PC-3 (cell line): Measurements from ENCODE around the gene CALM1. TPM values are rescaled to one million over a fixed set of nuclear protein-coding genes. Genes with fewer than 3 reads are reported as not detected.
A peak's percentile ranks its signal among the peaks of the same experiment; 100 is the strongest.

Experiments used
- ATAC-seq: fragments of 200-7000 bp; cut with Tn5 transposase; 2 replicates; pipeline ENCODE4 v1.9.1; 2020; ENCODE audit warnings: mild to moderate bottlenecking, moderate library complexity
- BruUV-seq: library from RNA; stranded (reverse); fragments of 400-500 nt; replicated peaks from 2 replicates; lab custom pipeline; 2021; lab: Mats Ljungman, UMichigan
- CTCF ChIA-PET: fragments of 300-600 bp; sonication (Branson Sonifier 250); formaldehyde crosslinking; loops from one replicate; lab custom pipeline; 2022; ENCODE audit warnings: antibody characterized with exemption; lab: Charles Lee
- POLR2A ChIA-PET: fragments of 300-600 bp; sonication (Branson Sonifier 250); formaldehyde crosslinking; loops from one replicate; lab custom pipeline; 2022; ENCODE audit warnings: antibody characterized with exemption; ENCODE audit not compliant: unreplicated experiment; lab: Charles Lee
- DNase-seq: peaks from one replicate; pipeline ENCODE4 v3.0.0-alpha.2; 2015
- H2AFZ ChIP-seq: fragments of 300-600 bp; sonication (generic); 2 replicates; pipeline ENCODE4 v1.6.0; 2016; ENCODE audit warnings: antibody characterized with exemption, low read length
- H3F3A ChIP-seq: fragments of 300-600 bp; sonication (generic); one replicate; pipeline ENCODE4 v1.6.0; 2017; ENCODE audit warnings: antibody characterized with exemption, low read length, control low read depth, mild to moderate bottlenecking; ENCODE audit not compliant: unreplicated experiment
- H3K27ac ChIP-seq: fragments of 300-600 bp; sonication (generic); 2 replicates; pipeline ENCODE4 v1.5.1; 2016; ENCODE audit warnings: mild to moderate bottlenecking, low read length
- H3K27me3 ChIP-seq: fragments of 300-600 bp; sonication (generic); 2 replicates; pipeline ENCODE4 v1.6.1; 2016; ENCODE audit warnings: low read length, mixed read lengths
- H3K36me3 ChIP-seq: fragments of 300-600 bp; sonication (generic); 2 replicates; pipeline ENCODE4 v1.6.1; 2016; ENCODE audit warnings: low read depth, mixed run types, low read length, mixed read lengths
- H3K4me1 ChIP-seq: fragments of 300-600 bp; sonication (generic); 2 replicates; pipeline ENCODE4 v1.5.1; 2016; ENCODE audit warnings: low read length; ENCODE audit not compliant: insufficient read depth
- H3K4me2 ChIP-seq: fragments of 300-600 bp; sonication (generic); 2 replicates; pipeline ENCODE4 v1.6.0; 2016; ENCODE audit warnings: low read length
- H3K4me3 ChIP-seq: fragments of 300-600 bp; sonication (generic); 2 replicates; pipeline ENCODE4 v1.5.1; 2016; ENCODE audit warnings: mild to moderate bottlenecking, low read length, mixed read lengths
- H3K79me2 ChIP-seq: fragments of 300-600 bp; sonication (generic); 2 replicates; pipeline ENCODE4 v1.6.1; 2017; ENCODE audit warnings: low read length, mixed read lengths
- H3K9ac ChIP-seq: fragments of 300-600 bp; sonication (generic); 2 replicates; pipeline ENCODE4 v1.6.0; 2016; ENCODE audit warnings: mild to moderate bottlenecking, low read length
- H3K9me2 ChIP-seq: fragments of 300-600 bp; sonication (generic); replicated peaks from 2 replicates; pipeline ENCODE4 v1.6.1; 2016; ENCODE audit warnings: mixed run types, low read length, mixed read lengths
- H3K9me3 ChIP-seq: fragments of 300-600 bp; sonication (generic); 2 replicates; pipeline ENCODE4 v1.6.1; 2016; ENCODE audit warnings: low read length, mixed read lengths
- H4K20me1 ChIP-seq: fragments of 300-600 bp; sonication (generic); 2 replicates; pipeline ENCODE4 v1.6.1; 2016; ENCODE audit warnings: low read length, mixed read lengths
- EZH2 ChIP-seq: fragments of 300-600 bp; sonication (generic); IDR thresholded peaks from one replicate; pipeline ENCODE4 v1.6.1; 2017; ENCODE audit warnings: antibody characterized with exemption, mild to moderate bottlenecking, low read length; ENCODE audit not compliant: unreplicated experiment
- EZH2phosphoT487 ChIP-seq: fragments of 300-600 bp; sonication (generic); IDR thresholded peaks from 2 replicates; pipeline ENCODE4 v1.6.1; 2018; ENCODE audit warnings: mild to moderate bottlenecking, antibody characterized with exemption, low read length, borderline replicate concordance
- intact Hi-C: fragments of 100-400 bp; cut with micrococcal nuclease; formaldehyde crosslinking; loops from 2 replicates; pipeline ENCODE4 v1.9.0; 2023
- total RNA-seq: library from RNA; depleted of rRNA; stranded (reverse); fragments of >200 nt; gene quantifications from 2 replicates; pipeline ENCODE4 v1.2.3, GENCODE V29; 2014
- TF ChIP-seq, protein P1 (sequence below): fragments of 300-600 bp; sonication (generic); conservative IDR thresholded peaks from 2 replicates; pipeline ENCODE4 v1.5.1; 2017; ENCODE audit warnings: antibody characterized with exemption, low read depth, mild to moderate bottlenecking, low read length

CALM1 gene
- total RNA-seq, 1 experiment from 2014 or later: 1,162 TPM

DNA sequence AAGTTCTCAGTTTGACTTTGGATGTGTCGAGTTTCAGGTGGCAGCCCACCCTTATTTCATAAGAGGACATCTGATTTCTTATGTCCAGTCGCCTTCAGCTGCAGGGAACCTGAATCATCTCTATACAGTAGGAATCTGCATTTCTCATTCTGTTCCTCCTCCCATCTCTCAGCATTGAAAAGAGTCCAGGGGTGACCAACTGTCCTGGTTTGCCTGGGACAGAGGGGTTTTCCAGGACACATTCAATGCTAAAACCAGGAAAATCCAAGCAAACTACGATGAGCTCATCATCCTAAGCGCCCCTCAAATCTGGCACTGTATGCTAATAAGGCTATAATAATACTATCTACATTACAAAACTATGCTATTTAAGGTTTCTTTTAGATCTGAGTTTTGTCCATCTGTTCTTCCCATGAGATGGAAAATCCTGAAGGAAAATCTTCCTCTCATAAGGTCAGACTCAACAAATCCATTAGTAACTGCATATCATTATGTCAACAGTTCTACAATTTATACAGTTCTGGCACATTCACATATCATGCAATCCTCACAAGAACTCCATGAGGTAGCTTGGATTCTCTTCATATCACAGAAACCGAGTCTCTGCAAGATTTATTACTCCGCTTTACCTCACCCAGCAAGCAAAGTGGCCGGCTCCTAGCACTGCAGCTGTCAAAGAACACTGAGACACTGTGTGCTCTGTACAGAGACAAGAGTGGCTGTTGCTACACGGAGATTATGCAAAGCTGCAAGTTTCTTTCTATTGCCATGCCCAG lies 15.6 kb upstream of the CALM1 start:
- Histone ChIP-seq H3K4me1 (peaks cover 30% of the 10 kb centered on the region), H3K27ac (no peak overlapping the region), H3K9me2 (no peaks in the 10 kb centered on the region), H3K9ac (no peak overlapping the region), H3K27me3 (no peaks in the 10 kb centered on the region), H2AFZ (no peak overlapping the region), H3K4me2 (0 out of 2 replicates have a peak overlapping the region, but pooled peaks have one; percentile 91), H3K9me3 (no peaks in the 10 kb centered on the region), H3F3A (no peaks in the 10 kb centered on the region), H3K4me3 (no peak overlapping the region), H3K36me3 (no peaks in the 10 kb centered on the region), H3K79me2 (peaks cover 4% of the 10 kb centered on the region; the same call in 1 of the 2 replicates), H4K20me1 (no peaks in the 10 kb centered on the region)
- no peak for TF ChIP-seq EZH2phosphoT487
- TF ChIP-seq, protein P1, sequence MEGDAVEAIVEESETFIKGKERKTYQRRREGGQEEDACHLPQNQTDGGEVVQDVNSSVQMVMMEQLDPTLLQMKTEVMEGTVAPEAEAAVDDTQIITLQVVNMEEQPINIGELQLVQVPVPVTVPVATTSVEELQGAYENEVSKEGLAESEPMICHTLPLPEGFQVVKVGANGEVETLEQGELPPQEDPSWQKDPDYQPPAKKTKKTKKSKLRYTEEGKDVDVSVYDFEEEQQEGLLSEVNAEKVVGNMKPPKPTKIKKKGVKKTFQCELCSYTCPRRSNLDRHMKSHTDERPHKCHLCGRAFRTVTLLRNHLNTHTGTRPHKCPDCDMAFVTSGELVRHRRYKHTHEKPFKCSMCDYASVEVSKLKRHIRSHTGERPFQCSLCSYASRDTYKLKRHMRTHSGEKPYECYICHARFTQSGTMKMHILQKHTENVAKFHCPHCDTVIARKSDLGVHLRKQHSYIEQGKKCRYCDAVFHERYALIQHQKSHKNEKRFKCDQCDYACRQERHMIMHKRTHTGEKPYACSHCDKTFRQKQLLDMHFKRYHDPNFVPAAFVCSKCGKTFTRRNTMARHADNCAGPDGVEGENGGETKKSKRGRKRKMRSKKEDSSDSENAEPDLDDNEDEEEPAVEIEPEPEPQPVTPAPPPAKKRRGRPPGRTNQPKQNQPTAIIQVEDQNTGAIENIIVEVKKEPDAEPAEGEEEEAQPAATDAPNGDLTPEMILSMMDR: no peak
- no peak for TF ChIP-seq EZH2
- DNase-seq: no peak
- ChIA-PET POLR2A (interaction anchor here (2.6 kb wide), 1 partner anchor 16 kb away, joined by 9 read pairs; no protein-coding TSS in a partner anchor), CTCF (interaction anchor here (0.5 to 1.5 kb wide), 3 partner anchors 18 to 437 kb away, joined by 5 to 8 read pairs (median 8); no protein-coding TSS in a partner anchor)
- no TSS peak for BruUV-seq
- intact Hi-C loops: loop anchor here (5.0 to 10.0 kb wide), 3 partner anchors 316 to 681 kb away; partner anchors contain the start of gene RPS6KA5
- no peak for ATAC-seq

DNA sequence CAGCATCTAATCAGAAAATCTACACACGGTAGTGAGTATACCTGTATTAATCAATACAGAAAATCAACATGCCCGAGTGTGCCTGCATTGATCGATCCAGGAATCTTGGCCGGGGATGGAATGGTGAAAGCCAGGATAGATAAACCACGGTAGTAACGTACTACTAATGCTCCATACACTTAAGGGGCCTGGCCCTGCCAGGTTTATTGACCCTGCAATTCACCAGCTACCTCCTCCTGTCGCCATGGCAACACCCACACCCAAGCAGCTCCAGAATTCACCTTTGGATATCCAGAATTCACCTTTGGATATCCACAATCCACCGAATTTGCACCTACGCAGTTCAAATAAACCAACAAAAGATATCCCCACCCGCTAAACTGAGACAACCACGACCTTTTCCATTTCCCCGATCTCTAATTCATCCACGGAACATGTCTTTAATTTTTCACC lies 14.8 kb upstream of the CALM1 start:
- intact Hi-C loops: loop anchor here (1.0 to 10.0 kb wide), 6 partner anchors 13 to 680 kb away; partner anchors contain the start of gene RPS6KA5
- H3K36me3 ChIP-seq: no peaks in the 10 kb centered on the region
- ChIA-PET POLR2A (interaction anchor here (0.6 to 2.6 kb wide), 2 partner anchors 15 to 513 kb away, joined by 3 to 9 read pairs; no protein-coding TSS in a partner anchor), CTCF (interaction anchor here (0.5 to 1.5 kb wide), 5 partner anchors 16 to 436 kb away, joined by 4 to 8 read pairs (median 7); no protein-coding TSS in a partner anchor)
- peaks cover 4% of the 10 kb centered on the region; the same call in 1 of the 2 replicates for H3K79me2 ChIP-seq
- BruUV-seq: no TSS peak
- H3K27me3 ChIP-seq: no peaks in the 10 kb centered on the region
- no peaks in the 10 kb centered on the region for H3K9me3 ChIP-seq
- TF ChIP-seq EZH2phosphoT487 (no peak), EZH2 (no peak)
- TF ChIP-seq, protein P1: no peak
- H3K4me2 ChIP-seq: peak overlapping the region; percentile 91
- ATAC-seq: no peak
- H3K4me3 ChIP-seq: peak overlapping the region; percentile 82
- no peaks in the 10 kb centered on the region for H3F3A ChIP-seq
- H3K9me2 ChIP-seq: no peaks in the 10 kb centered on the region
- DNase-seq: peak; percentile 43
- peaks cover 30% of the 10 kb centered on the region for H3K4me1 ChIP-seq
- H4K20me1 ChIP-seq: no peaks in the 10 kb centered on the region
- peak overlapping the region; percentile 95 for H2AFZ ChIP-seq
- H3K9ac ChIP-seq: peak overlapping the region; percentile 98
- H3K27ac ChIP-seq: peak overlapping the region; percentile 86
